Naive thymus-derived CD8-positive, alpha-beta T cell (primary cell): ENCODE measurements around the gene ZBP1. TPM values are rescaled to one million over a fixed set of nuclear protein-coding genes. Genes with fewer than 3 reads are reported as not detected.

Source experiments
- ATAC-seq, 2 donors: fragments of 150-1000 bp; cut with Tn5 transposase in 1 of 2; sonication (Bioruptor Pico), chemical (Tn5 transposase) in 1 of 2; 1 replicate in 1 of 2; 2 replicates in 1 of 2; pipeline ENCODE4 v1.10.0; 2021; ENCODE audit warnings: mild to moderate bottlenecking in 2 of 2, moderate library complexity in 2 of 2
- POLR2A ChIA-PET: fragments of 350-600 bp; sonication (Branson Sonifier 250); formaldehyde crosslinking; loops from one replicate; lab custom pipeline; 2021; ENCODE audit warnings: antibody characterized with exemption; lab: Charles Lee
- DNase-seq, 10 donors: peaks; one replicate each; pipeline versions ENCODE4 v3.0.0 to v3.0.0-alpha.2; 2020 to 2022
- H3K27ac Mint-ChIP-seq, 10 donors: one replicate each; pipeline ENCODE4 v1.8.0; 2020 to 2022; ENCODE audit warnings: mild to moderate bottlenecking in 10 of 10, mixed read lengths in 10 of 10, moderate library complexity in 4 of 10, inconsistent platforms in 1 of 10
- H3K27me3 Mint-ChIP-seq, 5 donors: one replicate each; pipeline ENCODE4 v1.8.0; 2021 to 2022; ENCODE audit warnings: mixed read lengths in 5 of 5
- H3K36me3 Mint-ChIP-seq, 3 donors: one replicate each; pipeline ENCODE4 v1.8.0; 2020 to 2022; ENCODE audit warnings: mixed read lengths in 3 of 3, mild to moderate bottlenecking in 2 of 3, inconsistent platforms in 1 of 3
- H3K4me1 Mint-ChIP-seq, 4 donors: one replicate each; pipeline ENCODE4 v1.8.0; 2021 to 2022; ENCODE audit warnings: mixed read lengths in 4 of 4
- H3K4me3 Mint-ChIP-seq, 10 donors: one replicate each; pipeline ENCODE4 v1.8.0; 2020 to 2022; ENCODE audit warnings: mild to moderate bottlenecking in 10 of 10, mixed read lengths in 10 of 10, moderate library complexity in 6 of 10, inconsistent platforms in 1 of 10
- H3K9me3 Mint-ChIP-seq, 9 donors: one replicate each; pipeline ENCODE4 v1.8.0; 2020 to 2022; ENCODE audit warnings: mixed read lengths in 9 of 9, mild to moderate bottlenecking in 3 of 9, inconsistent platforms in 1 of 9, moderate library complexity in 1 of 9
- polyA plus RNA-seq, 3 donors: library from polyadenylated mRNA; unstranded; fragments of 300-500 nt; fragmentation: Illumina TruSeq; gene quantifications; one replicate each; pipeline ENCODE4 v1.2.3, GENCODE V29; 2021
- total RNA-seq, 8 experiments: library from RNA in 2 of 8; stranded (reverse) in 2 of 8; gene quantifications; one replicate each; pipeline ENCODE4 v1.2.3 and lab custom pipeline; 2021 to 2026

Gene ZBP1
- total and polyA plus RNA-seq, 5 experiments from 2014 or later: 6.2 to 10.9 (median 10.2) TPM

DNA sequence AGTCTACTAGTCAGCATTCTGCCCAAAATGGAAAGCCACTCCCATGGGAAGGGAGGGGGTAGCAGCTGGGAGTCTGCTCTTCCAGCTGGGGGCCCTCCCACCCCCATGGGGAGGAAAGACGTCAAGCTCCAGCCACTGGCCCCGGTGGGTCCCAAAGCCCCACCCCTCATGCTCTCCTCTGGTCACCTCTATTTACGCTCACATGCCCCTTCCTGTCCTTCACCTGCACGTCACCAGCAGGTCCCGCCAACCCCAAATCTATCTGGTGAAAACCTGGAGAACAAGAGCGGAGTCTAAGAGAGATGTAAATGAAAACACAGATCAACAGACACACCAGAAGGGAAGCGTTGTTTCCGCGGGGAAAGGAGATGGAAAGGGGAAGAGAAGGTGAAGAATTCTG lies 30.0 kb upstream of the ZBP1 start:
- no peaks in the 10 kb centered on the region for H3K27me3 Mint-ChIP-seq
- DNase-seq (peak in 1 of 10 donors; percentile 14), ATAC-seq (no peak)
- no peak overlapping the region for H3K27ac Mint-ChIP-seq
- POLR2A ChIA-PET: interaction anchor here (1.6 kb wide), 1 partner anchor 21 kb away, joined by 6 read pairs; no protein-coding TSS in a partner anchor
- H3K9me3 Mint-ChIP-seq: peaks cover 0 to 11% (median under 1%) of the 10 kb centered on the region in 9 donors
- H3K4me3 Mint-ChIP-seq: no peak overlapping the region
- H3K36me3 Mint-ChIP-seq: peaks cover 0 to 5% (median 0%) of the 10 kb centered on the region in 3 donors
- H3K4me1 Mint-ChIP-seq: peaks cover 10 to 16% (median 12%) of the 10 kb centered on the region in 4 donors

DNA sequence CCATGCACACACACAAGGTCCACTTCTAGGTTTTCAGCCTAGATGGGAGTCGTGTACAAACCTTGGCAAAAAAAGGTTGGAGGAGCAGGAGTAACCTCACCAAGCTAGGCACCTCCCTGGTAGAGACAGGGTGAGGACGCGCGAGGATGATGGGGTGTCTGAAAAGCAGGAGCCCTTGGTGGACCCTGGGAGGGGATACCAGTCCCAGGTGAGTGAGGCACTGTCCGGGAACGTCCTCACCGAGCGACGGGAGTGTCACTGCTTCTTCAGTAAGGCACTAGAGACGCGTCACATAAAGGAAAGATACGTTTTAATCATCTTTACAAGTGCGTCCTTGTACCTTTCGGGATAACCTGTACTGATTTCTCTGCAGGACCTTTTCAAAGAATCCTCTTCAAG lies 29.4 kb upstream of the ZBP1 start:
- ATAC-seq (no peak), DNase-seq (peak in 1 of 10 donors; percentile 9)
- Mint-ChIP-seq H3K27ac (no peak overlapping the region), H3K36me3 (peaks cover 0 to 11% (median 3%) of the 10 kb centered on the region in 3 donors), H3K9me3 (peaks cover 0 to 18% (median 7%) of the 10 kb centered on the region in 9 donors), H3K27me3 (no peaks in the 10 kb centered on the region), H3K4me1 (peaks cover 5 to 9% (median 6%) of the 10 kb centered on the region in 4 donors), H3K4me3 (no peak overlapping the region)
- POLR2A ChIA-PET: interaction anchor here (1.4 to 1.6 kb wide), 2 partner anchors 21 to 27 kb away, joined by 4 to 6 read pairs; no protein-coding TSS in a partner anchor

DNA sequence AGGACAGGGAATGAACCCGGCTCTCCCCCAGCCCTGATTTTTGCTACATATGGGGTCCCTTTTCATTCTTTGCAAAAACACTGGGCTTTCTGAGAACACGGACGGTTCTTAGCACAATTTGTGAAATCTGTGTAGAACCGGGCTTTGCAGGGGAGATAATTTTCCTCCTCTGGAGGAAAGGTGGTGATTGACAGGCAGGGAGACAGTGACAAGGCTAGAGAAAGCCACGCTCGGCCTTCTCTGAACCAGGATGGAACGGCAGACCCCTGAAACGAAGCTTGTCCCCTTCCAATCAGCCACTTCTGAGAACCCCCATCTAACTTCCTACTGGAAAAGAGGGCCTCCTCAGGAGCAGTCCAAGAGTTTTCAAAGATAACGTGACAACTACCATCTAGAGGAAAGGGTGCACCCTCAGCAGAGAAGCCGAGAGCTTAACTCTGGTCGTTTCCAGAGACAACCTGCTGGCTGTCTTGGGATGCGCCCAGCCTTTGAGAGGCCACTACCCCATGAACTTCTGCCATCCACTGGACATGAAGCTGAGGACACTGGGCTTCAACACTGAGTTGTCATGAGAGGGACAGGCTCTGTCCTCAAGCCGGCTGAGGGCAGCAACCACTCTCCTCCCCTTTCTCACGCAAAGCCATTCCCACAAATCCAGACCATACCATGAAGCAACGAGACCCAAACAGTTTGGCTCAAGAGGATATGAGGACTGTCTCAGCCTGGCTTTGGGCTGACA lies 28.8 kb upstream of the ZBP1 start:
- Mint-ChIP-seq H3K4me3 (no peak overlapping the region), H3K9me3 (peaks cover 0 to 23% (median 11%) of the 10 kb centered on the region in 9 donors), H3K36me3 (peaks cover 0 to 14% (median 7%) of the 10 kb centered on the region in 3 donors), H3K4me1 (peaks cover 0 to 4% (median under 1%) of the 10 kb centered on the region in 4 donors), H3K27me3 (no peaks in the 10 kb centered on the region), H3K27ac (no peak overlapping the region)
- peak in 1 of 10 donors; percentile 4 for DNase-seq
- POLR2A ChIA-PET: interaction anchor here (1.4 to 1.6 kb wide), 2 partner anchors 20 to 26 kb away, joined by 4 to 6 read pairs; no protein-coding TSS in a partner anchor
- no peak for ATAC-seq

DNA sequence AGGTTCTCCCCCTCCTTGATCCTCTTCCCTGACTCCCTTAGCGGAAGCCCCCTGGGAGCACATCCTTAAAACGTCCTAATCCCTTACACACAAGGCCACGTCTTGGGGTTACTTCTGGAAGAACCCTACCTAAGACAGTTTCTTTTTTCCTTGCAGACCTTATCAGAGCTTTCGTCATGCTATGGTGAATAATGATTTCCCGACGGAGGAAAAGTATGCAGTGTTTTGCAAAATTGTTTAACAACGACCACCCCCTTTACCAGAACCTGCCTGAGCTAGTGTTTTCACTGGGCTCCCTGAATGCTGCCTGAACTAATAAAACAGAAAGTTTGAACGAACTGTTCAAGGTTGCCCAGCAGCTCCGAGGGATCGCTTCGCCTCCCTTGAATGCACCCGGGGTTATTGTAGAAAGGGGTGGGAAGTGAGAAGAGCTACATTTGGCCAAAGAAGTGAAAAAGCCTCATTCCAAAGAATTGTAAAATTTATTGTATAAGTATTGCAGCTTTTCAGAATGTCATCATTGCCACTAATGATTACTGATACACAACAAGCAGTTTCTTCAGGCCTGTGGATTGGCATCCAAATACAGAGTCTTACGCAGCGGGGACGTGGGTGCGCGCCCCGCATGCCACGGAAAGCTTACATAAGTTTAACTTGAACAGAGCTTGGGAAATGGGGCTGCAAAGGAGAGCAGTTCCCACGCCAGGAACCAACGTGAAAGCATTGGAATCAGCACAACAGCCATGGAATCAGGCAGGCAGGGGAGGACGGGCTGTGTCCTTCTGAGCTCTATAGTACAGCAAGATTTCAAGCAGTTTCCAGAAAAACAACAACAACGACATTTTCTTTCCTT lies 27.9 kb upstream of the ZBP1 start:
- Mint-ChIP-seq H3K36me3 (peaks cover 0 to 20% (median 10%) of the 10 kb centered on the region in 3 donors), H3K27ac (peak overlapping the region in 2 of 10 donors; percentile 35 to 43), H3K4me3 (no peak overlapping the region), H3K4me1 (no peaks in the 10 kb centered on the region), H3K27me3 (peaks cover 0 to under 1% (median 0%) of the 10 kb centered on the region in 5 donors), H3K9me3 (peaks cover 0 to 32% (median 16%) of the 10 kb centered on the region in 9 donors)
- DNase-seq: peak in 1 of 10 donors; percentile 10
- POLR2A ChIA-PET: interaction anchor here (1.3 to 1.6 kb wide), 3 partner anchors 19 to 28 kb away, joined by 3 to 6 read pairs (median 4); partner anchors contain the start of gene ZBP1
- no peak for ATAC-seq

DNA sequence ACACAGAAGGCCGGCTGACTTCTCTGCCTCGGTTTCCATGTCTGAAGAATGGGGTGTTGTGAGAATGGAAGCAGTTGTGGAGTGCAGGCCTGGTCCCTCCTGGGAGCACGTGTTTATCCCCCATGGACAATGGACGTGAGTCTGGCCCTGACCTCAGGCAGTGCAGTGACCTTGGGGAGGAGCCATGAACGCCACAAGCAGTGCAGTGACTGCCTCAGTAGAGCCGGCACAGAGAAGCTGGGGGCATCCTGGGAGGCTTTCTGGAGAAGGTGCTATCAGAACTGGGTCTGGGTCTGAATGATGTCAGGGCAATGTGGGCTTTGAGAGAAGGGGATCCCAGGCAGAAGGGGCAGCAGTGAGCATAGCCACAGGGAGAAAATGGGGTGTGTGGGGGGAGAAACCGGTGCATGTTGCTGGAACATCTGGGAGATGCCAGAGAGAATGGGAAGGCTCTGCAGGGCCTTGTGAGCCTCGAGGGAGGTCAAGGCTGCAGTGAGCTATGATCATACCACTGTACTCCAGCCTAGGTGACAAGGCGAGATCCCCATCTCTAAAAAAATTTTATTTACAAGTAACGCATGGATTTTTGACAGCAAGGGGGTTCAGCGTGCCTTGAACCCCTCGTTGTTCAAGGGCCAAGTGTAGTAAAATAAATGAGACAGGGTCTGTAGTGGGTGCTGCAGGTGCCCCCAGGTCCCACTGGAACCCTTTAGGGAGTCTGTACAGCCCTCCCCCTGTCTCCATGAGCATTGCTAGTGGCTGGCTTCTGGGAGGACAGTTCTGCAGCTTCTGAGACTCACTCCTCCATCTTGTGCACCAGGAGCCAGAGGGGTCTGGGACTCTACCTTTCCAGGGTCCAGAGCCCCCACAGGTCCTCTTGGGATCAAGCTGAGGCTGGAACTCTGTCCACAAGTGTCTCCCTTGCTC lies 27.0 kb upstream of the ZBP1 start:
- peak overlapping the region in 1 of 10 donors; percentile 71 for H3K27ac Mint-ChIP-seq
- peaks cover 0 to 22% (median 10%) of the 10 kb centered on the region in 3 donors for H3K36me3 Mint-ChIP-seq
- no peak overlapping the region for H3K4me3 Mint-ChIP-seq
- ATAC-seq (no peak), DNase-seq (peak in 1 of 10 donors; percentile 8)
- POLR2A ChIA-PET: interaction anchor here (1.3 to 2.3 kb wide), 2 partner anchors 19 to 27 kb away, joined by 3 to 6 read pairs; partner anchors contain the start of gene ZBP1
- H3K9me3 Mint-ChIP-seq: peaks cover 0 to 36% (median 19%) of the 10 kb centered on the region in 9 donors
- H3K27me3 Mint-ChIP-seq: peaks cover 0 to 1% (median 0%) of the 10 kb centered on the region in 5 donors
- H3K4me1 Mint-ChIP-seq: no peaks in the 10 kb centered on the region

DNA sequence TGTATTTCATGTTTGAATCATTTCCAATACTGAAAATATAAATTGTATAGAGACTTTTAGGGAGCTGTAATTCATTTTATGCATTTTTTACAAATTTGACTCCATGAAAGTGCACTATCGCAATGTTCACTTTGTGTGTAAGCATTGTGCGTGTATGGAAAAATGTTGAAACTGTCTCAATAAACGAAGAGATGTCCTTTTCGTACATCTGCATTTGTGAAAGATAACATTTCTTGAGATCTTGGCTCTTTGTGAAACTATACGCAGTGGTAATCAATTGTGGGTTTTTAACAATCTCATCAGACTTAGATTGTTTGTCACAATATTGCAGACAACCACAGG lies 18.6 kb upstream of the ZBP1 start:
- H3K27me3 Mint-ChIP-seq: peaks cover 0 to 17% (median 0%) of the 10 kb centered on the region in 5 donors
- no peak for DNase-seq
- peaks cover 0 to 38% (median 33%) of the 10 kb centered on the region in 3 donors for H3K36me3 Mint-ChIP-seq
- no peak for ATAC-seq
- no peak overlapping the region for H3K4me3 Mint-ChIP-seq
- peaks cover 7 to 16% (median 12%) of the 10 kb centered on the region in 4 donors for H3K4me1 Mint-ChIP-seq
- POLR2A ChIA-PET: interaction anchor here (0.9 kb wide), 1 partner anchor 9 kb away, joined by 3 read pairs; no protein-coding TSS in a partner anchor
- no peak overlapping the region for H3K27ac Mint-ChIP-seq
- H3K9me3 Mint-ChIP-seq: peaks cover 14 to 54% (median 44%) of the 10 kb centered on the region in 9 donors

DNA sequence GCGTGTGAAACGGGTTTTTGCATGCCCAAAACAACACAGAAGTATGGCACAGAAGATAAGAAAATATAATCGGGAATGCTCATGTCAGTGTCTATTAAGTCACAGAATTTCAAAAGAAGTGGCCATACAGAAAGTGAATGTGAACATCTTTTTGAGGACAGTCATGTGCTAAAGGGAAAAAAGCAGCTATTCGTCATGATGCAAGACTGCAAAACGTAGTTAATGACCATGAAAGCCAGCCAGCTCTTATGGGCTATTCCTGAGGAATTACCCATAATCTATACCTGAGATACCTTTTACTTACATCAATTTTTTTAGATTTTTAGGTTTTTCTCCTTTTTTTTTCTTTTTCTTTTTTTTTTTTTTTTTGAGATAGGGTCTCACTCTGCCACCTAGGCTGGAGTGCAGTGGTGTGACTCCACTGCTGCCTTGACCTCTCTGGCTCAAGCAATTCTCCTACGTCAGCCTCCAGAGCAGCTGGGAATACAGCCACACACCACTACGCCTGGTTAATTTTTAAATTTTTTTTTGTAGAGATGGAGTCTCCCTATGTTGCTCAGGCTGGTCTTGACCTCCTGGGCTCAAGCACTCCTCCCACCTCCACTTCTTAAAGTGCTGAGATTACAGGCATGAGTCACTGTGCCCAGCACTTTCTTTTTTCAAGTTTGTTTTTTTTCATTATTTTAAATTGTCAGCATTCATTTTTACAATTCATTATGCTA lies 18.1 kb upstream of the ZBP1 start:
- no peak for DNase-seq
- Mint-ChIP-seq H3K9me3 (peaks cover 12 to 54% (median 44%) of the 10 kb centered on the region in 9 donors), H3K4me3 (no peak overlapping the region), H3K36me3 (peaks cover 0 to 36% (median 30%) of the 10 kb centered on the region in 3 donors), H3K27me3 (peaks cover 0 to 17% (median 0%) of the 10 kb centered on the region in 5 donors), H3K27ac (no peak overlapping the region), H3K4me1 (peaks cover 9 to 21% (median 17%) of the 10 kb centered on the region in 4 donors)
- ATAC-seq: no peak
- POLR2A ChIA-PET: interaction anchor here (0.9 kb wide), 1 partner anchor 8 kb away, joined by 3 read pairs; no protein-coding TSS in a partner anchor

DNA sequence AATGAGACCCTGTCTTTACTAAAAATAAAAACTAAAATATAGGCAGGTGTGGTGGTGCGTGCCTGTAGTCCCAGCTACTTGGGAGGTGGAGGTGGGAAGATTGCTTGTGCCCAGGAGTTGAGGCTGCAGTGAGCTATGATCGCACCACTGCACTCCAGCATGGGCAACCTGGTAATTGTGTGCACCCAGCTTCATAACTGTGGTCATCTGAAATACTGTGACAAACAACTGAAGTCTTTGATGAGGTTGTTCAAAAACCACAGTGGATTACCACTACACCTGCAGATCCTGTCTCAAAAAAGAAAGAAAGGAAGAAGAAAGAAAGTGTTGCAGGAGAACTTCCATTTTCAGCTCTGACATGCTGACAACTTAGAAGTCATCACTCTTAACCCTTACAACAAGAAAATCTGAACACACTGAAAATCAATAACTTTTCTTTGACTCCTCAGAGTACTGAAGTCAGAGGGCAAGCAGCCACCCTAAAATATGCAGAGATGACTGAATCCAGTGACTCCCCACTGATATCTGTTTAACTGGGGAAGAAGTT lies 13.8 kb upstream of the ZBP1 start:
- peak overlapping the region in 9 of 10 donors; percentile 14 to 89 (median 71) for H3K27ac Mint-ChIP-seq
- DNase-seq: peak in 6 of 10 donors; percentile 21 to 78 (median 46)
- H3K4me3 Mint-ChIP-seq: peak overlapping the region in 8 of 10 donors; percentile 24 to 76 (median 61)
- peaks cover 12 to 54% (median 40%) of the 10 kb centered on the region in 9 donors for H3K9me3 Mint-ChIP-seq
- H3K4me1 Mint-ChIP-seq: peaks cover 26 to 60% (median 50%) of the 10 kb centered on the region in 4 donors
- H3K27me3 Mint-ChIP-seq: peaks cover 0 to 16% (median 0%) of the 10 kb centered on the region in 5 donors
- peaks cover 0 to 36% (median 29%) of the 10 kb centered on the region in 3 donors for H3K36me3 Mint-ChIP-seq
- peak; percentile 69 to 75 for ATAC-seq
- POLR2A ChIA-PET: interaction anchor here (0.6 to 3.4 kb wide), 4 partner anchors 13 to 23 kb away, joined by 3 to 16 read pairs (median 6); partner anchors contain the start of gene ZBP1

DNA sequence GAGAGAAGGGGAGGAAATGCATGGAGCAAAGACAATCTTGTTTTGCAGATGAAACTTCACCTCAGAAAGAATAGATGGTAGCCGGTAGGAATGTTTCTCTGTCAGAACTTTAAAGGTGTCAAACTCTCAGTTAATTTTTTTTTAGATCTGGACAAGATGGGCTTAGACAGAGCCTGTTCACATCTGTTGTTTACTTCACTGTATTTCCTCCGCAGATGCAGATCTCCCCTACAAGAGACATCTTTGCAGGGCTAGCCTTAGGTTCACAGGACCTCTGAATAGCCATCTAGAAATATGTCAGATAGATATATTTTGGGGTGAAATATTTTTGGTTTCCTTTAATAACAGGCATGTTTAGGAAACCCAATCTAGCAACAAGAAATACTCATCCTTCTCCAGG lies 12.1 kb upstream of the ZBP1 start:
- Mint-ChIP-seq H3K36me3 (peaks cover 0 to 31% (median 24%) of the 10 kb centered on the region in 3 donors), H3K4me3 (peak overlapping the region in 2 of 10 donors; percentile 24 to 30)

DNA sequence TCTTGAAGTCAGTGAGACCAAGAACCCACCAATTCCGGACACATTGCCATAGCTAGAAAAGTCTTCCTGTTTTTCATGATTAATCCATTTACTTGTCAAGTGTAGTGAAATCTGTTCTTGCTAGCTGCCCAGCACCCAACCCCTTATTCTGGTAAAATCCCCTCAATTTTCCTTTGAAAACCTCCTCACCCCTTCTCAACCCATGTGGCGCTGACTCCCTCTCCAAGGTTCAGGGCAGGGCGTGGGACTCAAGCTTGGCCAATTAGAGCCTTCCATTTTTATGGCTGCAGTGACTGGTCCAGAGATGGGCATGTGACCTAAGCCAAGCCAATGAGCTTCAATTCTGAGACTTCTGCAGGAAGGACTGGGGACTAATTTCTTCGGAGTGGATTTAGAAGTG lies 9.8 kb upstream of the ZBP1 start:
- POLR2A ChIA-PET: interaction anchor here (0.8 to 6.7 kb wide), 16 partner anchors 8 to 241 kb away, joined by 3 to 239 read pairs (median 8); partner anchors contain the start of genes PMEPA1, RBM38 and ZBP1
- H3K27ac Mint-ChIP-seq: peak overlapping the region; percentile 95 to 99 (median 98)
- H3K4me3 Mint-ChIP-seq: peak overlapping the region; percentile 91 to 98 (median 96)
- peaks cover 3 to 28% (median 23%) of the 10 kb centered on the region in 9 donors for H3K9me3 Mint-ChIP-seq
- H3K36me3 Mint-ChIP-seq: peaks cover 5 to 16% (median 15%) of the 10 kb centered on the region in 3 donors
- H3K4me1 Mint-ChIP-seq: peaks cover 41 to 92% (median 84%) of the 10 kb centered on the region in 4 donors
- ATAC-seq (peak; percentile 53 to 59), DNase-seq (peak in 5 of 10 donors; percentile 35 to 58 (median 46))
- H3K27me3 Mint-ChIP-seq: peaks cover 0 to 3% (median 0%) of the 10 kb centered on the region in 5 donors

More for the DNA sequence above, 12.1 kb upstream of the ZBP1 start:
- DNase-seq (no peak), ATAC-seq (no peak)
- Mint-ChIP-seq H3K27me3 (peaks cover 0 to 12% (median 0%) of the 10 kb centered on the region in 5 donors), H3K9me3 (peaks cover 12 to 45% (median 36%) of the 10 kb centered on the region in 9 donors), H3K4me1 (peaks cover 31 to 74% (median 64%) of the 10 kb centered on the region in 4 donors), H3K27ac (peak overlapping the region in 1 of 10 donors; percentile 61)
- POLR2A ChIA-PET: interaction anchor here (6.7 kb wide), 1 partner anchor 14 kb away, joined by 239 read pairs; the partner anchor contains the start of gene ZBP1
